Mesendoderm (in vitro differentiated cells): ENCODE data around the gene ERVFRD-1.

ENCODE experiments used
- DNase-seq: peaks from one replicate; pipeline ENCODE4 v3.0.0; 2013
- H2AK5ac ChIP-seq: 2 replicates; pipeline ENCODE4 v1.6.1; 2013; ENCODE audit warnings: low read length, inconsistent platforms
- H2BK120ac ChIP-seq: 2 replicates; pipeline ENCODE4 v1.6.1; 2013; ENCODE audit warnings: low read depth, mild to moderate bottlenecking, low read length, moderate library complexity, mixed read lengths
- H2BK15ac ChIP-seq: replicated peaks from 2 replicates; pipeline ENCODE4 v1.6.1; 2013; ENCODE audit warnings: low read depth, mild to moderate bottlenecking, moderate library complexity
- H2BK5ac ChIP-seq: 2 replicates; pipeline ENCODE4 v1.6.1; 2013; ENCODE audit warnings: low read length, inconsistent platforms
- H3K18ac ChIP-seq: 2 replicates; pipeline ENCODE4 v1.6.1; 2013; ENCODE audit warnings: mild to moderate bottlenecking, low read length, mixed read lengths
- H3K23ac ChIP-seq: one replicate; pipeline ENCODE4 v1.6.1; 2013; ENCODE audit warnings: low read length
- H3K27ac ChIP-seq: 2 replicates; pipeline ENCODE4 v1.5.1; 2013; ENCODE audit warnings: low read depth, mild to moderate bottlenecking, inconsistent platforms, low read length, moderate library complexity
- H3K27me3 ChIP-seq: 2 replicates; pipeline ENCODE4 v1.6.1; 2013; ENCODE audit warnings: low read length, control low read depth, mild to moderate bottlenecking, inconsistent platforms; ENCODE audit not compliant: insufficient read depth, poor library complexity
- H3K36me3 ChIP-seq: 2 replicates; pipeline ENCODE4 v1.6.1; 2013; ENCODE audit warnings: low read length, inconsistent platforms; ENCODE audit not compliant: control insufficient read depth, insufficient read depth
- H3K4ac ChIP-seq: one replicate; pipeline ENCODE4 v1.6.1; 2013; ENCODE audit warnings: low read depth, mild to moderate bottlenecking, low read length, moderate library complexity
- H3K4me1 ChIP-seq: 2 replicates; pipeline ENCODE4 v1.6.1; 2013; ENCODE audit warnings: low read depth, low read length, inconsistent platforms; ENCODE audit not compliant: control insufficient read depth
- H3K4me2 ChIP-seq: 2 replicates; pipeline ENCODE4 v1.6.1; 2013; ENCODE audit warnings: low read length
- H3K4me3 ChIP-seq: 2 replicates; pipeline ENCODE4 v1.5.1; 2013; ENCODE audit warnings: mild to moderate bottlenecking, low read length
- H3K56ac ChIP-seq: one replicate; pipeline ENCODE4 v1.6.1; 2013; ENCODE audit warnings: low read length
- H3K79me1 ChIP-seq: 2 replicates; pipeline ENCODE4 v1.6.1; 2013; ENCODE audit warnings: low read length, inconsistent platforms
- H3K79me2 ChIP-seq: 2 replicates; pipeline ENCODE4 v1.6.1; 2013; ENCODE audit warnings: mild to moderate bottlenecking, low read length; ENCODE audit not compliant: control insufficient read depth, insufficient read depth
- H3K9ac ChIP-seq: 2 replicates; pipeline ENCODE4 v1.6.1; 2013; ENCODE audit warnings: low read length, inconsistent platforms
- H4K5ac ChIP-seq: one replicate; pipeline ENCODE4 v1.6.1; 2013; ENCODE audit warnings: low read length
- H4K8ac ChIP-seq: one replicate; pipeline ENCODE4 v1.6.1; 2013; ENCODE audit warnings: low read depth, mild to moderate bottlenecking, control low read depth, low read length, moderate library complexity
- WGBS: extraction: QIAGEN DNeasy Blood & Tissue Kit; methylation state at CpG from one replicate; pipeline ENCODE4 v1.1.7; 2013; ENCODE audit warnings: low lambda C conversion rate, missing lambda C conversion rate; ENCODE audit not compliant: insufficient coverage; ENCODE audit errors: extremely low coverage; 5-methylcytosine and 5-hydroxymethylcytosine counted together

Gene ERVFRD-1

GRCh38 chr6:11062715-11063114, 48.8 kb downstream of the ERVFRD-1 start:
- no peak overlapping the region for H3K9ac ChIP-seq
- no peak overlapping the region for H3K4me3 ChIP-seq
- H3K18ac ChIP-seq: no peak overlapping the region
- H3K79me2 ChIP-seq: no peaks in the 10 kb centered on the region
- DNase-seq: no peak
- H3K4ac ChIP-seq: no peak overlapping the region
- no peaks in the 10 kb centered on the region for H3K79me1 ChIP-seq
- no peak overlapping the region for H3K56ac ChIP-seq
- no peaks in the 10 kb centered on the region for H3K36me3 ChIP-seq
- H4K5ac ChIP-seq: no peak overlapping the region
- H3K4me2 ChIP-seq: no peak overlapping the region
- no peak overlapping the region for H3K27ac ChIP-seq
- H2BK120ac ChIP-seq: no peak overlapping the region
- no peaks in the 10 kb centered on the region for H3K4me1 ChIP-seq
- no peak overlapping the region for H2BK5ac ChIP-seq
- WGBS: no CpG with 5 or more reads among the region's 2 CpGs
- no peak overlapping the region for H2AK5ac ChIP-seq
- no peaks in the 10 kb centered on the region for H3K27me3 ChIP-seq
- no peak overlapping the region for H2BK15ac ChIP-seq
- no peak overlapping the region for H3K23ac ChIP-seq
- no peak overlapping the region for H4K8ac ChIP-seq

- no peak overlapping the region for H3K4me2 ChIP-seq
- H3K79me2 ChIP-seq: no peaks in the 10 kb centered on the region
- H3K23ac ChIP-seq: no peak overlapping the region
- WGBS: no CpG with 5 or more reads among the region's 4 CpGs
- no peaks in the 10 kb centered on the region for H3K27me3 ChIP-seq
- H2BK120ac ChIP-seq: no peak overlapping the region
- H4K5ac ChIP-seq: no peak overlapping the region
- H3K27ac ChIP-seq: no peak overlapping the region
- no peak overlapping the region for H3K4me3 ChIP-seq
- no peak overlapping the region for H3K4ac ChIP-seq
- no peaks in the 10 kb centered on the region for H3K79me1 ChIP-seq
- H4K8ac ChIP-seq: no peak overlapping the region
- no peaks in the 10 kb centered on the region for H3K4me1 ChIP-seq
- no peaks in the 10 kb centered on the region for H3K36me3 ChIP-seq
- no peak for DNase-seq
- H2AK5ac ChIP-seq: no peak overlapping the region
- no peak overlapping the region for H2BK15ac ChIP-seq
- no peak overlapping the region for H2BK5ac ChIP-seq
- H3K9ac ChIP-seq: no peak overlapping the region
- H3K56ac ChIP-seq: no peak overlapping the region
- H3K18ac ChIP-seq: no peak overlapping the region
Observed at GRCh38 chr6:11062083-11062482, 49.4 kb downstream of the ERVFRD-1 start.

GRCh38 chr6:11058406-11058805, 53.1 kb downstream of the ERVFRD-1 start:
- Histone ChIP-seq H3K27me3 (no peaks in the 10 kb centered on the region), H3K9ac (no peak overlapping the region), H3K4me1 (no peaks in the 10 kb centered on the region), H3K79me2 (no peaks in the 10 kb centered on the region), H2BK15ac (no peak overlapping the region), H3K27ac (no peak overlapping the region), H2BK120ac (no peak overlapping the region), H3K4me3 (no peak overlapping the region), H3K56ac (no peak overlapping the region), H2AK5ac (no peak overlapping the region), H3K23ac (no peak overlapping the region), H4K8ac (no peak overlapping the region), H3K4me2 (no peak overlapping the region), H3K18ac (no peak overlapping the region), H3K4ac (no peak overlapping the region), H3K79me1 (no peaks in the 10 kb centered on the region), H3K36me3 (no peaks in the 10 kb centered on the region), H2BK5ac (no peak overlapping the region), H4K5ac (no peak overlapping the region)
- no CpG with 5 or more reads among the region's 5 CpGs for WGBS
- no peak for DNase-seq

- no peaks in the 10 kb centered on the region for H3K79me2 ChIP-seq
- no CpG with 5 or more reads among the region's 1 CpG for WGBS
- no peak overlapping the region for H3K4me2 ChIP-seq
Observed at GRCh38 chr6:11056871-11057270, 54.7 kb downstream of the ERVFRD-1 start.

GRCh38 chr6:11055127-11055627, 56.3 kb downstream of the ERVFRD-1 start:
- Histone ChIP-seq H3K36me3 (no peaks in the 10 kb centered on the region), H3K4me2 (no peak overlapping the region), H3K56ac (no peak overlapping the region), H3K4me1 (no peaks in the 10 kb centered on the region), H3K27me3 (no peaks in the 10 kb centered on the region), H3K18ac (no peak overlapping the region), H2AK5ac (no peak overlapping the region), H2BK120ac (no peak overlapping the region), H3K79me2 (no peaks in the 10 kb centered on the region), H3K23ac (no peak overlapping the region), H2BK5ac (no peak overlapping the region), H3K9ac (no peak overlapping the region), H3K79me1 (no peaks in the 10 kb centered on the region), H3K27ac (no peak overlapping the region), H2BK15ac (no peak overlapping the region), H4K8ac (no peak overlapping the region), H3K4ac (no peak overlapping the region), H3K4me3 (no peak overlapping the region), H4K5ac (no peak overlapping the region)
- DNase-seq: no peak
- no CpG with 5 or more reads among the region's 4 CpGs for WGBS

More at GRCh38 chr6:11056871-11057270, 54.7 kb downstream of the ERVFRD-1 start:
- H3K9ac ChIP-seq: no peak overlapping the region
- no peak overlapping the region for H3K4me3 ChIP-seq
- H3K36me3 ChIP-seq: no peaks in the 10 kb centered on the region
- no peak overlapping the region for H2BK5ac ChIP-seq
- H3K27ac ChIP-seq: no peak overlapping the region
- no peak overlapping the region for H2BK120ac ChIP-seq
- no peaks in the 10 kb centered on the region for H3K79me1 ChIP-seq
- H3K23ac ChIP-seq: no peak overlapping the region
- no peak for DNase-seq
- H3K27me3 ChIP-seq: no peaks in the 10 kb centered on the region
- no peak overlapping the region for H2AK5ac ChIP-seq
- no peak overlapping the region for H2BK15ac ChIP-seq
- no peak overlapping the region for H3K56ac ChIP-seq
- H3K18ac ChIP-seq: no peak overlapping the region
- no peaks in the 10 kb centered on the region for H3K4me1 ChIP-seq
- no peak overlapping the region for H4K8ac ChIP-seq
- no peak overlapping the region for H4K5ac ChIP-seq
- H3K4ac ChIP-seq: no peak overlapping the region

- Histone ChIP-seq H3K27ac (no peak overlapping the region), H2BK120ac (no peak overlapping the region), H3K4me2 (no peak overlapping the region), H2AK5ac (no peak overlapping the region), H3K9ac (no peak overlapping the region), H3K23ac (no peak overlapping the region), H4K8ac (no peak overlapping the region), H2BK15ac (no peak overlapping the region), H3K4me3 (no peak overlapping the region), H3K18ac (no peak overlapping the region), H2BK5ac (no peak overlapping the region), H3K79me1 (no peaks in the 10 kb centered on the region), H3K4me1 (no peaks in the 10 kb centered on the region), H3K79me2 (no peaks in the 10 kb centered on the region), H3K56ac (no peak overlapping the region), H3K27me3 (no peaks in the 10 kb centered on the region), H4K5ac (no peak overlapping the region), H3K4ac (no peak overlapping the region), H3K36me3 (no peaks in the 10 kb centered on the region)
- no CpG with 5 or more reads among the region's 1 CpG for WGBS
- no peak for DNase-seq
Observed at GRCh38 chr6:11054722-11055121, 56.8 kb downstream of the ERVFRD-1 start.
